GM12865 (cell line): ENCODE data around the gene EIF4E3.

Experiments used
- DNase-seq: peaks from one replicate; pipeline ENCODE4 v3.0.0; 2010; ENCODE audit warnings: low read depth
- H3K4me3 ChIP-seq: 2 replicates; pipeline ENCODE4 v1.5.1; 2011; ENCODE audit warnings: mild to moderate bottlenecking, low read depth, low read length, control low read depth
- TF ChIP-seq, protein P1 (sequence below): IDR thresholded peaks from 2 replicates; pipeline ENCODE4 v1.5.1; 2011; ENCODE audit warnings: low read length, control low read depth, low read depth, inconsistent platforms; ENCODE audit not compliant: insufficient read depth; ENCODE audit errors: missing control alignments

EIF4E3 gene

DNA sequence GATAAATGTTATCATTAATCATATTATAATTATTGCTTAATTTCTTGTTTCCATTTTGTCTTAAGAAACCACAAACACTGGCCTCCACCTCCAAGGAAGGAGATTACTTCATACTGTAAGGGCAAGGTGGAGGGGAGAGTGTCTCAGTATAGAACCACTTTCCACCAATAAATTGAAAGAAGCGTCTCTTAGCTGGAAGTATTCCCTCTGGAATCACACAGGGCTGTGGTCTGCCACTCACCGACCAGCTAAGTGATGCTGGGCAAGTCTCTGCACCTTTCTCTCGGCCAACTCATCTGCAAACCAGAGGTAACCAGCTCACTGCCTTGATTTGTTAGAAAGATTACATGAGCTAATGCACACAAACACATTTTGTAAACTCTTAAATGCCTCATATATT, 63.1 kb downstream of the EIF4E3 start:
- TF ChIP-seq, protein P1, sequence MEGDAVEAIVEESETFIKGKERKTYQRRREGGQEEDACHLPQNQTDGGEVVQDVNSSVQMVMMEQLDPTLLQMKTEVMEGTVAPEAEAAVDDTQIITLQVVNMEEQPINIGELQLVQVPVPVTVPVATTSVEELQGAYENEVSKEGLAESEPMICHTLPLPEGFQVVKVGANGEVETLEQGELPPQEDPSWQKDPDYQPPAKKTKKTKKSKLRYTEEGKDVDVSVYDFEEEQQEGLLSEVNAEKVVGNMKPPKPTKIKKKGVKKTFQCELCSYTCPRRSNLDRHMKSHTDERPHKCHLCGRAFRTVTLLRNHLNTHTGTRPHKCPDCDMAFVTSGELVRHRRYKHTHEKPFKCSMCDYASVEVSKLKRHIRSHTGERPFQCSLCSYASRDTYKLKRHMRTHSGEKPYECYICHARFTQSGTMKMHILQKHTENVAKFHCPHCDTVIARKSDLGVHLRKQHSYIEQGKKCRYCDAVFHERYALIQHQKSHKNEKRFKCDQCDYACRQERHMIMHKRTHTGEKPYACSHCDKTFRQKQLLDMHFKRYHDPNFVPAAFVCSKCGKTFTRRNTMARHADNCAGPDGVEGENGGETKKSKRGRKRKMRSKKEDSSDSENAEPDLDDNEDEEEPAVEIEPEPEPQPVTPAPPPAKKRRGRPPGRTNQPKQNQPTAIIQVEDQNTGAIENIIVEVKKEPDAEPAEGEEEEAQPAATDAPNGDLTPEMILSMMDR = no peak

DNA sequence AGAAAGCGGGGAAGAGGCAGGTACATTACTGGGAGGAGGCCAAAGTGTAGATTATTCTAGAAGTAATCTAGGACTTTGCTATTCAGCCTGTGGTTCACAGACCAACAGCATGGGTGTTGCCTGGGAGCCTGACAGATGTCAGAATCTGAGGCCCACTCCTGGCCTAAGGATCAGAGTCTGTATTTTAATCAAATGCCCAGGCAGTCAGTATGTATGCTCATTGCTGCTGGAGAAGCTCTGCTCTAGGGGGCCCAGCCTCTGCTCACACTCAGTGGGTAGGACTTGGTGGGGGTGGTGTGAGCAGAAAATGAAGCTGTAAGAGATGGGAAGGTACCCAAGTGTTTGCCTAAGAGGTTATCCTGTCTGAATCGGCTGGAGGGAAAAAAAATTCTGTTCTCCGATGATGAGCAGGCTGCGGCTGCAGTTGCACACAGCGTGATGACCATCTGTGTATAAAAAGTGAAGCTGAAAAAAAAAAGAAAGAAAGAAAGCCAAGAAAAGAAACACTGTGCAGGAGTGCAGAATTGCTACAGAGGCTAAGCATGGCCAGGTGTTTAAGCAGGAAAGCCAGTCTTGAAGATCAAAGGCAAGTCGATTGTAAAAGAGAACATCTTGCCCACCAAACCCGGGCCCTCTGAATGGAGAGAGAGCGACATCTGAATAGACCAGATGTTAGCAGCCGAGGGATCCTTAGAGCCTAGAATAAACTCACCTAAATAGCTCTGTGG, 65.2 kb downstream of the EIF4E3 start:
- DNase-seq = no peak
- TF ChIP-seq, protein P1 = no peak
- no peak overlapping the region for H3K4me3 ChIP-seq

More for the DNA sequence above, 63.1 kb downstream of the EIF4E3 start:
- DNase-seq = no peak
- H3K4me3 ChIP-seq = no peak overlapping the region

DNA sequence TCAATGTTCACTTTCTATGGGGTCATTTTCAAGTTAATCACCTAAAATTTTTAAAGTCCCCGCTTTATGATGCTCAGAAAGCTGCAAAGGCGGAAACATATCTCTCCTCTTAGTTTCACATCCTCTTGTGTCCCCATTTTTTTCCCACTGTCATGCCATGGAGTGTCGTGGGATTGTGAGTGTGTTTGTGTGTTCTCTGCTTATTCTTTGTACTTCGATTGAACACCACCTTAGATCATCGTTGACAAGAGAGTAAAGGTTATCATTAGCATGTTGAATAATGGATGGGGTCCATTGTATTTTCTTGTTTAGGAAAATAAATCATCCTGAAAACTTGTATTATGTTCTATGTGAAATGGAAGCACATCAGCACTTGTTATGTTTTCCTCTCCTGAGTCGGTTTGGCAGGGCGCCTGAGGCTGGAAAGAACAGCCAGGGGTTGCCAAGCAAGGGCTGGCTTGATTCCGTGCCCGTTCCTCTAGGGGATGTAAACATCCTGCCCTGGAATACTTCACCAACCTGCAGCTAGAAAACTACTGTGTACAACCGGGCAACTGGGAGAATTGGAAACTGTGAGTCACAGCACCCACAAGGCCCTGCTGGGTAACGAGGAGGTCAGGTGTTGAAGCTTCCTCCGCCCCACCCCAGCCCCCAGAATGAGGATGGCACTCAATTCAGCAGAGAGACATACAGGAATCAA, 67.2 kb downstream of the EIF4E3 start:
- TF ChIP-seq, protein P1 = no peak
- no peak for DNase-seq
- H3K4me3 ChIP-seq = no peak overlapping the region

DNA sequence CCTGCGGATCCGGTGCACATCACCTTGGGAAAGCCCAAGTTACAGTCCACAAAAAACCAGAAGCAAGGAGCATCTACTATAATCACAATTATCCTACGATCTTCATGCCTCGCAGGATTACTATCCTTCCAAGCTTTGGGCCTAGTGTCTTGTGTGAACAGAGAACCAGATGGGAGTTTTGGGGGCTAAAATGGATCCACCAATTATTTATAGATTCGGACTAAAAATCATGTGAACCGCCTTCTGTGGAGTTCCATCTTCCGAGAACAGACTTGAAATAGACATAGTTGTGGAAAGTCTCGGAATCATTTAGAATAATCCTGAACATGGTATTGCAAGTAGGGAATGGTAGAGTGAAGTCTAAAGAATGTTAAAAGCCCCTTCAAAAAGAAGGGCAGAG, 70.1 kb downstream of the EIF4E3 start:
- H3K4me3 ChIP-seq = no peak overlapping the region
- TF ChIP-seq, protein P1 = no peak
- DNase-seq = no peak

DNA sequence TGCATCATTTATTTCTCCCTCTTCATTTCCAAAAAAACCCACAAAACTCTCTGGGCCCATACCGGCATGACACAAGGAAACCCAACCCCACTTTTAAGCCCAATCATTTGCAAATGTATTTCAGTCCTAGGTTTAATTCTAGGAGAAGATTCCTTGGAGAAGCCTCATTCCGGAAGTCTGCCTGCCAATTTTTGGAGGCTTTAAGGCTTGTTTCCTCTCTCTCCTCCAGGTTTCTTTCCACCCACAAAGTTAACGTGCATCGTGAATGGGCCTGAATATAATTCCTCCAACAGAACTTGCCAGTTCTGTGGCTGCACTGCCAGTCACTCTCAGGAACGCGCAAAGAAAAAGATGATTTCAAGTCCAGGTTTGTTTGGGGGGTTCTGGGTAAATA, 71.8 kb downstream of the EIF4E3 start:
- DNase-seq = no peak
- TF ChIP-seq, protein P1 = no peak

DNA sequence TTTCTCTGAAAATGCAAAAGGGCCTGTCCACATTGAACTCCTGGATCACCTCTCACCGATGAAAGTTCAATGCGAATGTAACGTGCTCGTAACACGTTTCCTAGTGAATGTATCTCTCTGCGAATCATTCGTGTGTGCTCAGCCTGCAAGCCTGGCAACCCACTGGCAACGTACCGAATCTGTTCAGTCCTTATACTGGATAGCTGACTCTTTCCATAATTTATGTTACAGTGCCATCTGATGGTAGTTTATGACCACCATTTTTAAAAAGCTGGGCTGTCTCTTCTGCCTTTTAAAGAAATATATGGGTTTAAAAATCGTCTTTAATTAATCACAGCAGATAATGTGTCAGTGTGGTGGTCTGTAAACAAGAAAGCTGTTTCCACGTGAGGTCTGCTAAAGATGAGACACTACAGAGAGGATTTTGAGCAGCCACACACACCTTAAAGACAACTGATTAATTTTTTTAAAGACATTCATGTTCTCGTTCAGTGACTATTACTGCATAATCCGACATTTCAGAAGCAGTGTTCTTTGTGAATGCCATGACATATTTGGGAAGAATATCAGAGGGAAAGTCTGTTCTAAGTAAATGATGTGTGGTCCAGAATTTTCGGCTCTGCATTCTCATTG, 72.3 kb downstream of the EIF4E3 start:
- TF ChIP-seq, protein P1 = peak; percentile 18
- peak; percentile 20 for DNase-seq
- no peak overlapping the region for H3K4me3 ChIP-seq

More for the DNA sequence above, 71.8 kb downstream of the EIF4E3 start:
- no peak overlapping the region for H3K4me3 ChIP-seq
